Colon (tissue), 2 donors: ENCODE data around the gene PRICKLE2.
"Not testable (repeated sequence)": the region's sequence is repeated elsewhere in the genome, so short reads cannot be mapped to it uniquely, and the experiment has no call there.

ENCODE experiments used
- FAIRE-seq: peaks from 2 replicates; lab custom pipeline; 2012; peaks lifted over from hg19 to GRCh38; lab: Jason Lieb, UNC
- donor health status: control.
- donor health status: control.

Gene PRICKLE2

DNA sequence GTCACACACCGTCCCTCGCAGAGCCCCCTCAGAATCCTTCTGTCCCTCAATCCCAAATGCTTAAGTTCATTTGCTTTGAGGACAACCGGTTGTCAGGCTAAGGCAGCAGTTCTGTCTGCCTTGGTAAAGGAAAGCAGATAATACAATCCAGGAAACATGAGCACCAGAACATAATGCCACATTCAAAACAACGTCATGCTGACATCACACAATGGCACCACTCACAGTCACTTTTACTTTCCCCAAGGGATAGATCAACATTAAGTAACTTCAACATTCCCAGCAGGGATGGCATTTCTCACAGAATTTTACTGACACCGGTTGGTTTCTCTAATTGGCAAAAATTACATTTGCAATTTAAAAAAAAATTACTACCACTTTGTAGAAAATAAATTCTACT is 127.3 kb downstream of the PRICKLE2 start:
- no peak for FAIRE-seq

DNA sequence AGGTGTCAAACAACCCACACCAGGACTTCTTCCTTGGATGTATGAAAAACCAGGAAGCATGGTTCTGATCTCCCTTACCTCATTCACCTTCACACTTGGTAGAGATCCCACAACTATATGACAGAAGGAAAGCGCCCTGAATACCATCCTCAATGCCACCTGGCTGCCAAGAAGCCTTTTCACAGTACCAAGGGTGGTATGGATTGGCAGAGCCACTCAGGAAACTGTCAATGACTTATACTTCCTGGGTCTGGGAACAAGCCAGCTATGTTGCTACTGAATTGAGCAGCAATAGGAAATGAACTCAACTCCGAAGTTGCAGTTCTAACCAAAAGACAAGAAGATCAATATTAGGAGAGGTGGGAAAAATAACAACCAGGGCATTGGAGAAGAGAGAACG is 129.5 kb downstream of the PRICKLE2 start:
- FAIRE-seq, result no peak

DNA sequence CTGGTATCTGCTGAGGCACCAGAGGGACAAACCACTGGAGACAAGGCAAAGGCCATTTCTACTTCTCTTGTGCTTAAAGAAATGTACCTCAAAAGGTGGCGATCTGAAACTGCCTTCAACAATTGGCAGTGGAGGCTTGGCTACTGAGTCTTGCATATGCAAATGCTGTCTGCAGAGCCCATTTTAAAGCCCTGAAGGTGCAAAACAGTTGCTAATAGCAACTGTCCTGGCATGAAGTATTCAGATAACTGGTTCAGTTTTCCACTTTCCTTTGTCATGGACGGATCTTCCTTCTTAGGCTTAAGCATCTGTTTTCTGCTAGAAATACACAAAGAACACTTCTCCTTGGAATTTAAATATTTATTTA is 130.6 kb downstream of the PRICKLE2 start:
- no peak for FAIRE-seq

DNA sequence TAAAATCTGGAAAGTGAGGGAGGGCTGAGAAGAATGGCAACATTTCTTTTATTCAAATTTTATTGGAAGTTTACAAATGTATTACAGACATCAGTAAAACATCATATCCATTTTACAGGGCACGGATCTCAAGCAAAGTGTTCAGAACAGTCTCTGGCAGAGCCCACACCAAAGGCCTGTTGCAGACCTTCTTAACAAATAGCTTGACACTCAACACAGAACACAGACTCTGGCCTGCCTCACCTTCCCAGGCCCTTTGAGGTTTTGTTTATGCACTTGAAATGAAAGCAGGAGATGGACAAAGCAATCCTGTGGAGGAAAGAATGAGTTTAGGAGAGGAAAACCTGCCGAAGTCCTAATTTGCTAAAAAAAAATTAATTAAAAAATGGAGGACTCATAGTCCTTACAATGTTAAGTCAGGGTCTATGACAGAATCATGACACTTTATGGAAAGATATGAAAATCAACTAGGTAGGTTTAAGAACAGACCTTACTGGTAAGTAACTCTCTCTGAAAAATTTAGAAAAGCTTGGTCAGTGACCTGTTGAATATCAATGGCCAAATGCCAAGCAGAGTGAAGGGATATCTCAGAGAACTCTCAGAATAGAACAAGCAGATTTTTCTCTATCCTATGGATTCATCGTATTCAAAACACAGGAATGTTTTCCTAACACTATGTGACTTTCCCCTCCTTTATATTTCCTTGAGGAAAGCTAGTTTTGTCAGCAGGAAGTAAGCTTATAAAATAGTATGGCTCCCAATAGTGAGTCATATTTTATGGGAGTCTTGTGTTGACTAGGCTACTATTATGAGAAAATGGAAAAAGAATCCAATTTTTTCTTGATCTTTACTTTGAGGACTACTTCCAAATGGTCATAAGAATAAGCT is 131.2 kb downstream of the PRICKLE2 start:
- FAIRE-seq, result no peak

DNA sequence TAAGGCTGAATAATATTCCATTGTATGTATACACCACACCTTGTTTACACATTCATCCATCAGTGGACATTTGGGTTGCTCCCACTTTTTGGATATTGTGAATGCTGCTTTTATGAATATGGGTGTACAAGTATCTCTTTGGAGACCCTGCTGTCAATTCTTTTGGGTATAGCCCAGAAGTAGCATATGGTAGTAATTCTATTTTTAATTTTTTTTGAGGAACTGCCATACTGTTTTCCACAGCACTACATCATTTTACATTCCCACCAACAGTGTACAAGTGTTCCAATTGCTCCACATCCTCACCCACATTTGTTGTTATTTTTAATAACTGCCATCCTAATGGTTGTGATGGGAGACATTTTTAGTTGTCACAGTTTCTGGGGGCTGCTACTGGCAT is 132.1 kb downstream of the PRICKLE2 start:
- FAIRE-seq, result no peak

DNA sequence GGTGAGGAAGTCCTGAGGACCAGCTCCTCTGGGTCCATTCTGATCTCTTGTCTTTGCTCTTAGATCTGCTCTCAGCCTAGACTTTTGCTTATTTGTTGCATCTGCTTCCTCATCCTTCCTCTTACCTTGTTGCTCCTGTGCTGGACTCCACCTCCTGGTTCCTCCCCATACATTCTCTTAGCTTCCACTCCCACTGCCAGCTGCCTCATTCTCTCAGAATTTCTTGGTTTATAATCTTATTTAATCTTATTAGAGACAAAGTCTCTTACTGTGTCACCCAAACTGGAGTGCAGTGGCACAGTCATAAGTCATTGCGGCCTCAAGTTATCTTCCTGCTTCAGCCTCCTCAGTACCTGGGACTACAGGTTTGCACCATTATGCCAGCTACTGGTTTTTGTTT is 133.8 kb downstream of the PRICKLE2 start:
- no peak for FAIRE-seq

DNA sequence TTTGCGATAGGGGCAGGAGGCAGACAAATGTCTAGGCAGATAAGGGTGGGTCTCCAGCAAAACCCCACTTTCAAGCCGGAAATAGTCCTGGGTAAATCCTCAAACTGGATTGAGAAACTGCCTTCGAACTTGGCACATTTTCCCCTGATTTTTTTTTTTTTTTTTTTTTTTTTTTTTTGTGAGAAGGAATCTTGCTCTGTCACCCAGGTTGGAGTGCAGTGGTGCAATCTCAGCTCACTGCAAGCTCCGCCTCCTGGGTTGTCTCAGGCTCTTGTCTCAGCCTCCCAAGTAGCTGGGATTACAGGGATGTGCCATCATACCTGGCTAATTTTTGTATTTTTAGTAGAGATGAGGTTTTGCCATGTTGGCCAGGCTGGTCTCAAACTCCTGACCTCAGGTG is 135.9 kb downstream of the PRICKLE2 start:
- not testable (repeated sequence) for FAIRE-seq

DNA sequence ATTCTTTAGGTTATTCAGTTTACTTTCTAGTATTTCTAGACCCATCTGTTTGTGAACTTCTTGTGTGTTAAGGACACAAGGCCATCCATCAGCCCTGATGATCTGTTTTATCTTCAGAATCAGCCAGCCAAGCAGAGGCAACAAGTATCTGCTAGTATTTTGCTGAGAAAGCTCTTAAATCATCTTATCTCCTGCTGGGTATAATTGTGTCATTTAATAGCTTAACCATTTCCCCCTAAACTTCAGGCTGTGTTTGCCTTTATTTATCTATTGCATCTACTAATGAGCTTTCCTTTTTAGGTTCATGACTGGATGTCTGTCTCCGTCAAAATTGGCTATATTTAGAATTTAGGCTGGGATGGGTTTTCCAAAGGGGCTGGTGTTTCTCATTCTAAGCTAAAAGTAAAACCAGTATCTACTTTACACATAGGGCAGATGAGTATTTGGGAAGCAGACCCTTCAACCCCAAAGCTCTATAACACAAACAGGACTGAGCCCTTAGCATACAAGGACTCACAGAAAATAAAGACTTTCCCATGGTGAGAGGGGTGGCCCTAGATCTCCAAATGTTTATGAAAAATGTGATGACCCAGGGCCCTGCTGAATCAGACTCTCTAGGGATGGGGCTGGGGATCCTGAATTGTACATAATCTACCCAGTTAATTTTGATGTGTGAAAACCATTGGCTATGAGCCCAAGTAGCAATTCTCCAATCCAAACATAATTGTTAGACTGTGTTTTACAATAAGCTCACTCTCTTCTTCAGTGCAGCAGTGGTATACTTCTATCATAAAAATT is 136.7 kb downstream of the PRICKLE2 start:
- FAIRE-seq, result no peak

DNA sequence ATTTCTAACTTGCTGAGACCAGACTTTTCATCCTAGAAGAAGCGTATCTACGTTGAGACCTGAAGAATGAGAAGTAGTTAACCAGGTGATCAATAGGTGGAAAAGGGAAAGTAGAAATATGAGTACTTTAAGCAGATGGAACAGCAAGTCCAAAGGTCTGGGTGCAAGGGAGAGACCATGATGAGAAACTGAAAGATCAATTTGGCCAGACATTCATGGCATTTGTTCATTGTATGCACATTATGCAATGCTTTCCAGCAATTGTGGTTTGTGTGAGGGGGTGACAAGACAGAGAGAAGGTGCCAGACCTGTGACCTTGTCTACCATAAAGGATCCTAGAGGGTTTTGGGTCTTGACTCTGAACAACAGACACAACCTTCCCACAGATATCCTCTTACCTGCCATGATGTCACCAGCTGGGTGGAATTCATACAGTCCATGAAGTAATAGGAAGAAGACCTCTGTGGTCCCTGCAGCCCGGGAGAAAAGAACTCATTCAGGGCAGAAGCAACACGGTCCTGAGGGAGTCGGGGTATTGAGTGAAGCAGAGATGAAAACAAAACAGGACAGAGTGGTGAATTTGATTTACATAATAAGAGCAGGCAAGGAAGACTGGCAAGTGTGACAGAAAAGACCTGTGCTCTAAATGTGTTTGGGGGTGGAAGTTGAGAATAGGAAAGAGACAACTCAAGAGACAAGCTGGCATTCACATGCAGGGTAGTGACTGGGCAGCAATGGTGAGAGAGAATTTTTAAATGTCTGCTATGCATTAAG is 138.6 kb downstream of the PRICKLE2 start:
- no peak for FAIRE-seq

DNA sequence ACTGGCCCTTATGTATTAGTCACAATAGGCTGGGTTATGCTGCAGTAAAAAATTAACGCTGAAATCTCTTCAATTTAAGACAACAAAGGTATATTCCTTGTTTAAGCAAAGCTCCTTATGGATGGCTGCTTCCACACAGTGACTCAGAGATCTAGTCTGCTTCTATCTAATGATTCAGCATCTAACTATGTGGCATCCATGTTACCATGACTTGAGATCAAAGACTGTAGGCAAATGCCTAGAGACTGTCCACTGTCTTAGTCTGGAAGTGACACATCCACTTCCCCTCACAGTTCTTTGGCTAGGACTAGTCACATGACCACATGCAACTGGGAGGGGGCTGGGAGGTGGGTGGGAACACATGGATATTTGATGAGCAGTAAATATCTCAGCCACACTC is 140.6 kb downstream of the PRICKLE2 start:
- FAIRE-seq, result no peak

DNA sequence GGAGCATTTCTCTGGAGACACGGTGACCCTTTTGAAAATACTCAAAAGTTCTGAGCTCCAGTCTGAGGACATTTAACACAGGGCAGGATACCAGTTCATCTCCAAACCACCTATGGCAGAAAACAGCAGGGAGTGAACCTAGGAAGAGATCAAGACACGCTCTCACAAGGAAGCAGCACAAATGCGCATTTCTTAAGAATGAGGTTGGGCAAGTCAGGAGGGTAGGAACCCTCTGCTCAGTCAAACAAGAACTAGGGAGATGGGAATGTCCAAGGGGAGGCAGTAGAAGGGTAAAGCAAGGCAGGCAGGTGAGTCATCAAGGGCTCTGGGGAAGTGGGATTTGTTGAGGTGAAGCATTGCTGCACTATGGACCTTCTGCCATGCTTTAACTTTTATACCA is 141.7 kb downstream of the PRICKLE2 start:
- FAIRE-seq, result no peak

DNA sequence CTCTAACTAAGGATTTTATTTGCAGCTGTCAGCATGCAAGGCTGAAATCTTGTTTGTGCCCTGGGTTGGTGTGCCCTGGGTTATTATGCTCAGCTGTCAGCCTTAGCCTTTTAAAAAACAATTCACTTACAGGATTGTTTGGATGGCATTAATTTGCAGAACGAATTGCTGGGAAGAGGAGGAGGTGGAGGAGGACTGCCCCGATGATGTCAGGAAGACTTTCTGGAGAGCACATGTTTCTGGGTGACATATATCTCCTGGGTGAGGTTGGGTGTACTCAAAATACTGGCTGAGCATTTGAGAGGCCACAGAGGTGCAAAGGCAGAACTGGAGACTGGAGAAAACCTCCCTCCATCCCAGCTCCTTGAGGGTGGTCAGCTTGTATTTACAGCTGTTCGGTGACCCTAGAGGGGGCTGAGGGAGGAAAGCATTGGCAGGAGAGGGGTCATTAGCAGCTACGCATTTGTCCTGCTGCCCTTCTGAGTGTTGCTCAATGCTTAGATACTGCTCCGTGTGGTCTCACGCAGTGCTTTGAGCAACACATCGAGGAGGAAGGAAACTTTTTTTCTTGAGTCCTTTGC is 142.2 kb downstream of the PRICKLE2 start:
- no peak for FAIRE-seq

DNA sequence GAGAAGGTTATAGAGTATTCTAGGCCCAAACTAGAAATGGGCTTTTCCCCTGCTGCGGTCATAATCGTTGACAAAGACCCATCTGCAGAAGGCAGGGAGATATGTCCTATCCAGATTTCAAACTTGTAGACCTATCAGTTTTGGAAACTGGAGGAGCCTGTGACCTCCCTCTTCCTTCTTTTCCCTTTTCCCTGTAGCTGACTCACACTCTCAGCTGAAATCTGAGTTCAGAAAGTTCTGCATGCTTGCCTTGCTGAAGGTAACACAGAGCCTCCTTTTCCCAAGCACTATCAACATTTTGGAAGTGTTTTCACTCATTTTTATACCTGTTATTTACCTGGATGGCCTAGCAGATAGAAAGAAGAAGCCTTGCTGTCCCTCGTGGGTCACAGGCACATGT is 142.9 kb downstream of the PRICKLE2 start:
- no peak for FAIRE-seq

DNA sequence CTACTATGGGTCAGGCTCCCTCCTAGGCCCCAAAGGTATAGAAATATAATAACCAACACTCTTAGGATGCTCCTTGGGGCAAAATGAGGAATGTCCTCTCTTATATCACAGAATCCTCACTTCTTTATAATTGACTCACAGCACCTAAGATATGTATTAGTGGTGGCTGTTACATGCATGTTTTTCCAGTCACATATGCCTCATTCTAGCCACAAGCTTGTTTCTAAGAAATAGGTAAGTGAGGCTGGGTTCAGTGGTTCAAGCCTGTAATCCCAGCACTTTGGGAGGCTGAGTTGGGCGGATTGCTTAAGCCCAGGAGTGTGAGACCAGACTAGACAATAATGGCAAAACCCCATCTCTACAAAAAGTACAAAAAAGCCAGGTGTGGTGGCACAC is 144.0 kb downstream of the PRICKLE2 start:
- no peak for FAIRE-seq

DNA sequence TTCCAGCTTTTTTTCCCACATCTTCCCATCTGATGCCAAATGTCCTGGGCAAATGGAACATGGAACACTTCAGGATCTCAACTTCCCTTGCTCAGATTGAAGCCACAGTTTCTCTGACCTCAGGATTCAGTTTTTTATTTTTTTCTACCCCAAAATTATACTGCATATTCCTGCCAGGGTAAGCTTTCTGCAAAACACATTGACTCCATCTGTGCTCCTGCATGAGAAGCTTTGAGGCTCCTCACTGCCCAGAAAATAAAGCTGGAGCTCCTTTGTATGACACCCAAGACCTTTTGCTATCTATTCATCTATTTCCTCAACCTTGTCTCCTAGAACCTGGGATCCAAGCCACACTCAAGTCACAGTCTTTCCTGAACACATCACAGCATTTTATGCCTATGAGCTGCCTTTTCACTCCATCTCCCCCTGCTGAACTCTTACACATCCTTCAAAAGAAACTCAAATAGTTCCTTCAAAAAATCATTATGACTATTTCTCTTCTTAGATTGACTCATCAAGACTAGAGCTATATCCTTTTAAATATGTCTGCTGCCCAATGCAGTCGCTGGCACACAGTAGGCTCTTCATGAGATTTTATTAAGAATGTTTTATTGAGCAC is 144.5 kb downstream of the PRICKLE2 start:
- no peak for FAIRE-seq

DNA sequence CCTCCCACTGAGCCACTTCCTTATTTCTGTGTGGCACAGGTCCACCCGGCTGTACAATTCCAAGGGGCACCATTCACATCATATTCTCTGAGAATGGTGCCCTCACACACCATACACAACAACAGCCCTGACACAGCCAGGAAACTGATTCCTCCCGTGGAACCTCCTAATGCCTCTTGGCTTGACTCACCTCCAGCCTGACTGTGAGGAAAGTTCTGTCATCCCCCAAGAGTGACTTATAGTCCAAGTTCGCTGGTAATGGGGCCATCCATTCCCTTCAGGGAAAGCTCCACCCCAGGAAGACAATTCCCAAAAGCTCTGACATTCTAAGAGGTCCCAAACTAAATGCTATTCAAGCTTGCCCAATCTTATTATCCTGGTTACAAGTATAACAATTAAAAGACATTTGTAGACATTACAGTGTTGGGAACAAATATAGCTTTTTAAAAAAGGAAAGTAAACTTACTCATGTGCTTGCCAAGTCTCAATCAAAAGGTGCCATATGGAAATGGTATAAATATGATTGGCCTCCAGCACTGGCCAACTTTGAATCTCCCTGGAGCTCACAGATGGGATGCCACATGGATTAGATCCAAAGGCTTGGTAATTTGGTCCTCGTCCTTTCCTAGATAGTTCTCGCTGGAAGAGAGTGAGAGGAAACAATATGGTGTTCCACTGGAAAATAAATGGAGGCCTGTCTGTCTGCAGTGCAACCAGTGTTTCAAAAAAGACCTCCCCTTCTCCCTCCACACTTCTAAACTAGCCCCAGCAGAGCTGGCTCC is 145.7 kb downstream of the PRICKLE2 start:
- FAIRE-seq, result no peak

DNA sequence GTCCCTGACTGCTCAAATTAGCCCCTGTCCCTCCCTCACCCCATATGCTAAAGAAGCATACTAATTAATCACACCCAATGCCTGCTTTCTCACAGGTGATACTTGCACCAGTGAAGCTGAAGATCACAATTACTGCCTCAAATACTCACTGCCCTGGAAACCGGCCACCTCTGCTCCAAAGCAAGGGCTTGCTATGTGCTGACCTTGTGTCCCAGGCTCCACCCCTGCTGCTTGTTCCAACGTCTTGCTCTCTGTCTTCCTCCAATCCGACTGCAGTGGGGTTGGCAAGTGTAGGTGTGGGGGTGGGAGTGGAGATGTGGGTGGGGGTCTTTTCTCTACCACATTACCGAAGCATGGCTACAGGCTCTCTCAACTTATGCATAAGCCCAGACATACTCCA is 146.3 kb downstream of the PRICKLE2 start:
- no peak for FAIRE-seq

DNA sequence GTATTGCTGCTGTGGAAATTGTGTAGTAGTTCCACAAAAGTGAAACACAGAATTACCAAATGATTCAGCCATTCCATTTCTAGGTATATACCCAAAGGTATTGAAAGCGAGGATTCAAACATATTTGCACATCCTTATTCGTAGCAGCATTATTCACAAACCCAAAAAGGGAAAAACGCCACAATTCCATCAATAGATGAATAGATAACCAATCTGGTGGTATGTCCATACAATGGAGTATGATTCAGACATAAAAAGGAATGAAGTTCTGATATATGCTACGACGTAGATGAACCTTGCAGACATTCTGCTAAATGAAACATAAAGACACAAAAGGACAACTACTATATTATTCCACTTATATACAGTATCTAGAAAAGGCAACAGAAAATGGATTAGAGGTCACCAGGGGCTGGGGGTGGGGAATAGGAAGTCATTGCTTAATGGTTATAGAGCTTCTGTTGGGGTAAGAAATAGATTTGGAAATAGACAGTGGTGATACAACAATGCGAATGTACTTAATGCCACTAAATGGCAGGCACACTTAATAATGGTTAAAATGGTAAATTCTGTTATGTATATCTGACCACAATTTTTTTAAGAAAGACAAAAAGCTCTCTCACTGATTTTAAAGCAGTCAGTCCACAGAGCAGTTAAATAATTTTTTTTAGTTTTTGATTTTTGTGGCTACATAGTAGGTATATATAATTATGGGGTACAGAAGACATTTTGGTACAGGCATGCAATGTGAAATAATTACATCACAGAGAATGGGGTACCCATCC is 150.2 kb downstream of the PRICKLE2 start:
- FAIRE-seq, result no peak

DNA sequence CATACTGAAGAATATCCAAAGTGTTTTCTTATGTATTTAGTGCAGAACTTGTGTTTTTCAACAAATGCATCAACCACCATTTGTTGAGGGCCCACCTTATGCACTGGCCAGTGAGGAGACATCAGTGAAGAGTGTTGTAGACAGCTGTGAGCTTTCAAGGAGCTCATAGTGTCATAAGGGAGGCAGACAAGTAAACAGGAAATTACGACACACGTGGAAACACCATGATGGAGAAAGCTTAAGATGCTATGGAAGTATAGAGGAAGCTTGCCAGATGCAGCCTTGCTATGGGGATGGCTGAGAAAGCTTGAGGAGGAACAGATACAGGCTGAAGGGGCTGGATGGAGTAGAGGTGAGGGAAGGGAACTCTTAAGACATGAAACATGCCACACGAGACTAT is 151.2 kb downstream of the PRICKLE2 start:
- no peak for FAIRE-seq

DNA sequence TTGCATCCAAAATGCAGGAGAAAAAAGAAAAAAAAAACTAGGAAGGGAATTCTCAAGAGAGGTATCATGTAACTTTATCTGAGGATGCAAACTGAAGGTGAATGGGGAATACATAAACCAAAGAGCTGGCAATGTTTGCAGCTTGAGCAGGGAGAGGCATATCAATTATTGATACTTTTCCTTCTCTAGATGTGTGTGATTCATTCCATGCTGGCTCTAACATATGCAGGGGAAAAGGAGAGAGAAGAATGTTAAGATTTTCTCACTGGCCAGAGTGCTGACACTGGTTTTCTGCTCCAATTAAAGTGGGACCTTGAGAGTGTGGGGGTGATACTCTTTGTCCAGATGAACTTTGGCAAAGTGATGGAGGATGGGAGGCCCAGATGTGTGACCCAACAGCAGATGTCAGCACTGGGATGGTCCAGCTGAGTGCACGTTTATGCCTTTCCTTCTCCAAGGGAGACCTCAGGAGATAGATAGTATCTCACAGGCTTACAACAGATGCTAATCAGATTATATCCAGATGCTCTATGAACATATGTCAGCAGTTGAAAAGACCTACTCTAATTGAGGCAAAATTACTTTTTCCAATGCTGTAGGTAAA is 152.0 kb downstream of the PRICKLE2 start:
- FAIRE-seq, result no peak
